Amniotic stem cell (primary cell): Measurements from ENCODE around the gene FXYD7.
"Not testable (repeated sequence)": the region's sequence is repeated elsewhere in the genome, so short reads cannot be mapped to it uniquely, and the experiment has no call there.

ENCODE experiments used
- DNase-seq: peaks from one replicate; lab custom pipeline; 2025; lab: John Stamatoyannopoulos, UW

The FXYD7 gene

GRCh38 chr19:35143231-35143715, at the start of gene FXYD7:
FXYD7 (plus strand) TSS chr19:35143255; CDS start chr19:35143334, 79 bp downstream.
- no peak for DNase-seq

- DNase-seq, result no peak
These were observed 49.6 kb upstream of the FXYD7 start for GRCh38 chr19:35093430-35093829.

GRCh38 chr19:35093941-35094647, 49.0 kb upstream of the FXYD7 start:
- no peak for DNase-seq

GRCh38 chr19:35094656-35095055, 48.4 kb upstream of the FXYD7 start:
- DNase-seq, result no peak

- no peak for DNase-seq
These were observed 47.2 kb upstream of the FXYD7 start for GRCh38 chr19:35095667-35096368.

- DNase-seq, result no peak
These were observed 44.5 kb upstream of the FXYD7 start for GRCh38 chr19:35098413-35099049.

- DNase-seq, result no peak
These were observed 43.7 kb upstream of the FXYD7 start for GRCh38 chr19:35099155-35099896.

GRCh38 chr19:35099897-35100275, 43.2 kb upstream of the FXYD7 start:
- no peak for DNase-seq

- no peak for DNase-seq
These were observed 42.2 kb upstream of the FXYD7 start for GRCh38 chr19:35100588-35101533.

- DNase-seq, result not testable (repeated sequence)
These were observed 41.1 kb upstream of the FXYD7 start for GRCh38 chr19:35101949-35102348.

- not testable (repeated sequence) for DNase-seq
These were observed 39.4 kb upstream of the FXYD7 start for GRCh38 chr19:35103614-35104013.

GRCh38 chr19:35104361-35104760, 38.7 kb upstream of the FXYD7 start:
- DNase-seq, result no peak

- DNase-seq, result no peak
These were observed 38.0 kb upstream of the FXYD7 start for GRCh38 chr19:35105047-35105410.

GRCh38 chr19:35105411-35106290, 37.4 kb upstream of the FXYD7 start:
- no peak for DNase-seq

GRCh38 chr19:35106291-35106583, 36.8 kb upstream of the FXYD7 start:
- DNase-seq, result no peak

- DNase-seq, result no peak
These were observed 36.0 kb upstream of the FXYD7 start for GRCh38 chr19:35106898-35107541.

- no peak for DNase-seq
These were observed 35.5 kb upstream of the FXYD7 start for GRCh38 chr19:35107545-35107944.

GRCh38 chr19:35108730-35109129, 34.3 kb upstream of the FXYD7 start:
- DNase-seq, result no peak

GRCh38 chr19:35109395-35110112, 33.5 kb upstream of the FXYD7 start:
- no peak for DNase-seq
